ENCODE results near the gene LTBP3.
A peak's percentile ranks its signal among the peaks of the same experiment; 100 is the strongest.

Gene LTBP3

DNA sequence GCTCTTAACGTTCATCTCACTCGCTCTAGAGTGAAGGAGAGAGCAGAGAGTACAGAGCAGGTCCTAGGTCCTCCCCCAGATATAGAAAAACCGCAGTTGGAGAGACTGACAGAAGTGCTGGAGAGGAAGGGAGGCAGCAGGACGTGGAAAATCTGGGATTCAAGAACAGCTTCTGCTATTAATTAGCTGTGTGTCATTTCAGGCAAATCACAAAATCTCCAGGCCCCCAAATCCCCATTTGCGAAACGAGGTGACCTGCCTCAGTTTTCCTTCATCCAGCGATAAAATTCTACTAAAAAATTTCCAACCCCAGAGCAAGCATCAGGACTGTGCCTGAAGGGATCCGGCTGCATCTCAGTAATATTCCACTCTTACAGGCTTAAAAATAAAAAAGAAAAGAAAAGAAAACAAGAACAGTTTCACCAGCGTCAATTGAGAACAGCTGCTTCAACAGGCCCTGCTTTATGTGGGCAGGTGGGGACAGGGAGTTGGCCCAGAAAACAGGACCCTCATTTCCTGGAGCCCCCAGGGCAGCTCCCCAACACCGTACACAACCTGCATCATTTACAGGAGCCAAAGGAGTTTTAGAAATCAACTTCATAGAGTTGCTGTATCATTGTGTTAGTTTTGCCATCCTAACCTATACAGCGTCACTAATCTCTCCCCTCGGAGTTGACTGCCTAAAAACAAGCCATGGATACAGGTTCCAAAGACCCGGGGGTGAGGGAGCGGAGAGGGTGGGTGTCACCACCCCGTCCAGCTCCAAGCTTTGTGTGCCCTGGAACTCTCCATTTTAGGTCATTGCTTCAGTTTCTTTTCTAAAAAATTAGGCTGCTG is 61.6 kb downstream of the LTBP3 start:
- H3K4me3 ChIP-seq (ENCODE audit: low read depth, low read length) = peak overlapping the region; percentile 66
- DNase-seq (ENCODE audit: low read depth) = peak; percentile 46
- TF ChIP-seq, protein P1, sequence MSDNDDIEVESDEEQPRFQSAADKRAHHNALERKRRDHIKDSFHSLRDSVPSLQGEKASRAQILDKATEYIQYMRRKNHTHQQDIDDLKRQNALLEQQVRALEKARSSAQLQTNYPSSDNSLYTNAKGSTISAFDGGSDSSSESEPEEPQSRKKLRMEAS (IDR thresholded peaks at IDR 0.05; ENCODE audit: low read depth, low read length) = peak; percentile 11; the same call in 1 of the 2 replicates
- no peak for TF ChIP-seq POLR2A (IDR thresholded peaks at IDR 0.05; ENCODE audit: extremely low read depth, insufficient read length)

DNA sequence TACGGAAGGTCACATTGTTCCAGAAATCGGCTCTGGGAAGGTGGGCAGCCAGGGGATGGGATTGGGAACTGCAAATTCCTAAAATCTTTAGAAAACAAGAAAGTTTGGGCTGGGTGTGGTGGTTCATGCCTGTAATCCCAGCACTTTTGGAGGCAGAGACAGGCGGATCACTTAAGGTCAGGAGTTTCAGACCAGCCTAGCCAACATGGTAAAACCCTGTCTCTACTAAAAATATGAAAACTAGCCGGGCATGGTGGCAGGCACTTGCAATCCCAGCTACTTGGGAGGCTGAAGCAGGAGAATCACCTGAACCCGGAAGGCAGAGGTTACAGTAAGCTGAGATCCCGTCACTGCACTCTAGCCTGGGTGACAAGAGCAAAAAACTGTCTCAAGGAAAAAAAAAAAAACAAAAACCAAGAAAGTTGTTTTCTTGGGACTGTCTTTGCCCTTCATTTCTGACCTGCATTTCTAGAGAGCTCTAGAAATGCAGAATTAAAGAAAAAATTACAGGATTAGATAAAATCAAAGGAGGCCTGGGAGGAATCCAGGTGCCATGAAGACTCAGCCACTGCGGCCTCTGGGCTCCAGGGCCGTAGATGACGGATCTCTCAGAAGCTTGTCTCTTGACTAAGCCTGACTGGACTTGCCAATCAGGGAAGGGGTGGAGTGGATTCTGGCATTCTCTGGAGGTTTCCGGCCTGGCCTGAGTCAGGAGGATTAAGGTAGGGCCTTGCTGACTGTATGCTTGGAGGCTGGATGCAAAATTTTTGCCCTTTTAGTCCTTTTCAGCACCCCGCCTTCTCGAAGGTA is 64.6 kb downstream of the LTBP3 start:
- no peak for TF ChIP-seq POLR2A (IDR thresholded peaks at IDR 0.05; ENCODE audit: extremely low read depth, insufficient read length)
- TF ChIP-seq, protein P2, sequence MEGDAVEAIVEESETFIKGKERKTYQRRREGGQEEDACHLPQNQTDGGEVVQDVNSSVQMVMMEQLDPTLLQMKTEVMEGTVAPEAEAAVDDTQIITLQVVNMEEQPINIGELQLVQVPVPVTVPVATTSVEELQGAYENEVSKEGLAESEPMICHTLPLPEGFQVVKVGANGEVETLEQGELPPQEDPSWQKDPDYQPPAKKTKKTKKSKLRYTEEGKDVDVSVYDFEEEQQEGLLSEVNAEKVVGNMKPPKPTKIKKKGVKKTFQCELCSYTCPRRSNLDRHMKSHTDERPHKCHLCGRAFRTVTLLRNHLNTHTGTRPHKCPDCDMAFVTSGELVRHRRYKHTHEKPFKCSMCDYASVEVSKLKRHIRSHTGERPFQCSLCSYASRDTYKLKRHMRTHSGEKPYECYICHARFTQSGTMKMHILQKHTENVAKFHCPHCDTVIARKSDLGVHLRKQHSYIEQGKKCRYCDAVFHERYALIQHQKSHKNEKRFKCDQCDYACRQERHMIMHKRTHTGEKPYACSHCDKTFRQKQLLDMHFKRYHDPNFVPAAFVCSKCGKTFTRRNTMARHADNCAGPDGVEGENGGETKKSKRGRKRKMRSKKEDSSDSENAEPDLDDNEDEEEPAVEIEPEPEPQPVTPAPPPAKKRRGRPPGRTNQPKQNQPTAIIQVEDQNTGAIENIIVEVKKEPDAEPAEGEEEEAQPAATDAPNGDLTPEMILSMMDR (IDR thresholded peaks at IDR 0.05; ENCODE audit: low read depth, low read length) = no peak
- no peak for TF ChIP-seq MYC (IDR thresholded peaks at IDR 0.05; ENCODE audit: low read depth, low read length)
- TF ChIP-seq, protein P1 (IDR thresholded peaks at IDR 0.05; ENCODE audit: low read depth, low read length) = no peak
- DNase-seq (ENCODE audit: low read depth) = peak; percentile 7
- H3K4me3 ChIP-seq (ENCODE audit: low read depth, low read length) = no peak overlapping the region

DNA sequence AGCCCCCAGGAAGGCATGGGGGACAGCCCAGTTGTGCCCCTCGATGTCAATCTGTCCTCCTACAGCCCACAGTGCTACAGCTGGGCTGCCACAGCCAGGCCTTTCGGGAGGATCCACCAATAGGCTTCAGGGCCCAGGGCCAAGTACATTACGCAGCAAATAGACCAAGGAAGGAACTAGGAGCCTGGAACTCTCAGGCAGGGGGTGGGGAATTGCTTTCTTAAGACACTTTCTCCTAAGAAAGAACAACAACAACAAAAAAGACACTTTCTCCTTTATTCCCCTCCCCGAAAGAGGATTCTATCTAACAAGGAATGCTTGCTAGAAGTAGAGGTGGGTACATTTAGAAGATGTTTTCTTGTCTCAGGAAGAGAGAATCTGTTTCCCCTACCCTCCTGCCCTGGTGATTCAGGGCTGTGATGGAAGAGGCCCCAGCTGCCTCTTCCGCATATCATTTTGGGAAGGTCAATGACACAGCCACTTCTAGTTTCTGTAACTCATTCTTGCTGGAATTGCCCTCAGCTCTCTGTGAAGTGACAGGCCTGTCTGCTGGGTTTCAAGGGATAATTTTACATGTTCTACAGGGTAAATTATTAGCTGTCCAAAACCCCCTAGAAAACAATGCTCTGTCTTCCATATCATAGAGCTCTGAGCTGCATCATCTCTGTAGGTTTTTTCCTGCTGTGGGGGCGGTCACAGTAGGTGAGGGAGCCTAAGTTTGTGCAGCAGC is 65.4 kb downstream of the LTBP3 start:
- TF ChIP-seq, protein P1 (IDR thresholded peaks at IDR 0.05; ENCODE audit: low read depth, low read length) = no peak
- DNase-seq (ENCODE audit: low read depth) = peak; percentile 63
- no peak overlapping the region for H3K4me3 ChIP-seq (ENCODE audit: low read depth, low read length)

DNA sequence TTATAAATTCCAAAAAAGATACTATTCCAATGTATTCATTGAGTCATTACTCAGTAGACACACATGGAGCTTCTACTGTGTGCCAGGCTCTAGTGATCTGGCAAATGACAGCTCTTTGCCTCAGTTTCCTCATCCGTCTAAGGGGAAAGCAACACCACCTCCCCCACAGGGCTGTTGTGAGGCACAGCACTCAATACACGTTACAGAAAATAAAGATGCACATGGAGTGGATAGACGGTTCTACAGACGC is 65.8 kb downstream of the LTBP3 start:
- no peak overlapping the region for H3K4me3 ChIP-seq (ENCODE audit: low read depth, low read length)
- DNase-seq (ENCODE audit: low read depth) = peak; percentile 18
- TF ChIP-seq, protein P2 (IDR thresholded peaks at IDR 0.05; ENCODE audit: low read depth, low read length) = no peak
- TF ChIP-seq, protein P1 (IDR thresholded peaks at IDR 0.05; ENCODE audit: low read depth, low read length) = no peak
- peak; percentile 13; the same call in 1 of the 2 replicates for TF ChIP-seq MYC (IDR thresholded peaks at IDR 0.05; ENCODE audit: low read depth, low read length)

DNA sequence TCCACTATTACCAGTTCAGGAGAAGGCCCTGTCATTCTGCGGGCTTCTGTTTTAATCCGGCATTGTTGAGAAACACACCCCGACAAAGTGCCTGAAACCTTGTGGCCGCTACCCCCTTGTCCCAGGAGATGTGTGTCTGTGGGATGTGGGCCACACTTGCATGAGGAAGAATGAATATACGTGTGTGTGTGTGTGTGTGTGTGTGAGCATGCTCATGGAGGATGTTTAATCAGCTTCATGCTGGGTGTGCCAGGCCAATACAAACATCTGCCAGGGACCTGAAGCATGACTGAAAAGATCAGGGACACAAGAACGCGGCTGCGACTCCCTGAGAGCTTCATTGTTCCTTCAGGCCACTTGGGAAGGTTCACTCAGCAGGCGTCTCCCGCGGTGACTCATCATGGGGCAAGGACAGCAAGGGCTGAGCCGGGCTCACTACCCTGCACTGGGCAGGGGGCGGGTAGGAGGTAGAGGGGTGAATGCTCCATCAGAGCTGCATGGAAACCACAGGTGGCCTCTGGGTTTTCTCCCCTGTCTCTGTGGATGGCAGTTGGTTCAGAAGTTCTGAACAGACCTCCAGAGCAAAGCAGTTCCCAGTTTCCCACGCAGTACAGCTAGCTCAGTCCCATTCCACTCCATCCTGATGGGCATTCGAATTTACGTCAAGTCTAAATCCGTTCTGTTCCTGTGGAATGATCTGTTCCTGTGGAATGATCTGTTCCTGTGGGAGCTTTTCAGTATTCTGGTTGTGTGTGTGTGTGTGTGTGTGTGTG is 66.4 kb downstream of the LTBP3 start:
- TF ChIP-seq, protein P2 (IDR thresholded peaks at IDR 0.05; ENCODE audit: low read depth, low read length) = no peak
- TF ChIP-seq, protein P1 (IDR thresholded peaks at IDR 0.05; ENCODE audit: low read depth, low read length) = peak; percentile 50
- TF ChIP-seq POLR2A (IDR thresholded peaks at IDR 0.05; ENCODE audit: extremely low read depth, insufficient read length) (no peak), MYC (IDR thresholded peaks at IDR 0.05; ENCODE audit: low read depth, low read length) (peak; percentile 44; the same call in 1 of the 2 replicates)
- DNase-seq (ENCODE audit: low read depth) = peak; percentile 96
- peak overlapping the region; percentile 8 for H3K4me3 ChIP-seq (ENCODE audit: low read depth, low read length)

DNA sequence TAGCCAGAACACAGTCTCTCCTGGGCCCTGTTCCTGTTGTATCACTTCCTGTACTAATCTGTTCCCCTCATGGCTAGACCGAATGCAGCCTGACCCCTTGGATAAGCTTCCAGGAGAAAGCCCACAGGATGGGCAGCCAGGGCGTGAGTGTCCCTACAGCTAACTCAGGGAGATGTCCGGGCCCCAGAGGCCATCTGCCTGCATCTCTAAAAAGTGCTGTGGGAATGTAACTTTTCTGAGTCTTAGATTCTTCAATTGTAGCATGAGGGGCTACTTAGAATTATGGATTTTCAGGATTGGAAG is 67.0 kb downstream of the LTBP3 start:
- no peak for DNase-seq (ENCODE audit: low read depth)
- TF ChIP-seq, protein P2 (IDR thresholded peaks at IDR 0.05; ENCODE audit: low read depth, low read length) = no peak
- no peak for TF ChIP-seq MYC (IDR thresholded peaks at IDR 0.05; ENCODE audit: low read depth, low read length)
- TF ChIP-seq, protein P1 (IDR thresholded peaks at IDR 0.05; ENCODE audit: low read depth, low read length) = no peak
- no peak for TF ChIP-seq POLR2A (IDR thresholded peaks at IDR 0.05; ENCODE audit: extremely low read depth, insufficient read length)
- H3K4me3 ChIP-seq (ENCODE audit: low read depth, low read length) = peak overlapping the region; percentile 8
